HFFc6 (cell line): ENCODE measurements around the gene DMAC2. TPM values are rescaled to one million over a fixed set of nuclear protein-coding genes. Genes with fewer than 3 reads are reported as not detected.
A peak's percentile ranks its signal among the peaks of the same experiment; 100 is the strongest.
"Not testable (repeated sequence)": the region's sequence is repeated elsewhere in the genome, so short reads cannot be mapped to it uniquely, and the experiment has no call there.

Experiments
- DNase-seq: peaks from one replicate; pipeline ENCODE4 v3.0.0-alpha.2; 2018
- H3K27ac Mint-ChIP-seq: 2 replicates; pipeline ENCODE4 v1.8.0; 2020; ENCODE audit warnings: mild to moderate bottlenecking, mixed read lengths
- H3K27me3 Mint-ChIP-seq: 2 replicates; pipeline ENCODE4 v1.8.0; 2021; ENCODE audit warnings: mild to moderate bottlenecking, moderate library complexity, mixed read lengths; ENCODE audit not compliant: insufficient read depth
- H3K36me3 Mint-ChIP-seq: 2 replicates; pipeline ENCODE4 v1.8.0; 2021; ENCODE audit warnings: low read depth, mixed read lengths
- H3K4me1 Mint-ChIP-seq: 2 replicates; pipeline ENCODE4 v1.8.0; 2020; ENCODE audit warnings: low read depth, mixed read lengths
- H3K4me3 Mint-ChIP-seq: 2 replicates; pipeline ENCODE4 v1.8.0; 2020; ENCODE audit warnings: mild to moderate bottlenecking, moderate library complexity, mixed read lengths
- H3K9me3 Mint-ChIP-seq: 2 replicates; pipeline ENCODE4 v1.8.0; 2020; ENCODE audit warnings: mild to moderate bottlenecking, mixed read lengths
- CTCF ChIP-seq: fragments of 200-600 bp; sonication (generic); IDR thresholded peaks from 2 replicates; pipeline ENCODE4 v1.5.0; 2021; ENCODE audit warnings: antibody characterized with exemption, mild to moderate bottlenecking
- long read RNA-seq: library from polyadenylated mRNA; unstranded; transcript quantifications from one replicate; pipeline ENCODE4 v2.0.0, GENCODE V29; 2019
- total RNA-seq, 6 experiments: library from RNA; stranded (reverse); fragmentation: NEBNext Ultra II Directional; extraction: Animal tissue kit (Norgen Biotek cat#: 25700); gene quantifications; 2 replicates in 1 of 6; 3 replicates in 5 of 6; pipeline ENCODE4 v1.2.3, GENCODE V29; 2021

DMAC2 gene
- 10 to 100 TPM; 42.8 to 52.2 (median 46.3) TPM for total RNA-seq
- long read RNA-seq, transcript DMAC2-201 (6 exons, 1,692 nt), result major isoform, 39 of 71 reads
- long read RNA-seq, transcript DMAC2-210 (5 exons, 1,622 nt), result minor isoform, 7 of 71 reads
- long read RNA-seq, transcript DMAC2-208 (5 exons, 979 nt), result minor isoform, 7 of 71 reads
- long read RNA-seq, partial matches to known transcripts, result 7 of 71 reads
- long read RNA-seq, other reads (novel, unspliced or antisense), result 5 of 71 reads

GRCh38 chr19:41439441-41440222 lies at the start of gene DMAC2:
Gene DMAC2 (minus strand): TSS chr19:41439912. CDS start chr19:41439899, 13 bp downstream.
- Mint-ChIP-seq H3K36me3 (peaks cover 11% of the 10 kb centered on the region; the same call in 1 of the 2 replicates), H3K4me3 (no peak within 1 kb of the TSS), H3K27me3 (peaks cover 13% of the 10 kb centered on the region), H3K9me3 (no peaks in the 10 kb centered on the region), H3K4me1 (peaks cover 10% of the 10 kb centered on the region; the same call in 1 of the 2 replicates), H3K27ac (no peak within 1 kb of the TSS)
- TF ChIP-seq CTCF, result peak; percentile 63
- DNase-seq, result peak; percentile 92

- H3K27me3 Mint-ChIP-seq, result peaks cover 16% of the 10 kb centered on the region
- H3K9me3 Mint-ChIP-seq, H3K27ac Mint-ChIP-seq, H3K4me1 Mint-ChIP-seq, H3K4me3 Mint-ChIP-seq, H3K36me3 Mint-ChIP-seq, DNase-seq: not testable (repeated sequence)
Observed at GRCh38 chr19:41486953-41487352, 47.2 kb upstream of the DMAC2 start.

- Mint-ChIP-seq H3K4me3 (no peak overlapping the region), H3K36me3 (no peaks in the 10 kb centered on the region), H3K4me1 (no peaks in the 10 kb centered on the region), H3K27ac (no peak overlapping the region), H3K27me3 (peaks cover 18% of the 10 kb centered on the region), H3K9me3 (peaks cover 4% of the 10 kb centered on the region; the same call in 1 of the 2 replicates)
- DNase-seq, result no peak
- no peak for TF ChIP-seq CTCF
Observed at GRCh38 chr19:41484822-41485221, 45.1 kb upstream of the DMAC2 start.

- Mint-ChIP-seq H3K36me3 (no peaks in the 10 kb centered on the region), H3K27ac (no peak overlapping the region), H3K27me3 (peaks cover 19% of the 10 kb centered on the region), H3K4me1 (no peaks in the 10 kb centered on the region), H3K4me3 (no peak overlapping the region), H3K9me3 (no peaks in the 10 kb centered on the region)
- no peak for DNase-seq
- no peak for TF ChIP-seq CTCF
Observed at GRCh38 chr19:41480336-41480735, 40.6 kb upstream of the DMAC2 start.

GRCh38 chr19:41479757-41480191 lies 40.1 kb upstream of the DMAC2 start:
- no peaks in the 10 kb centered on the region for H3K4me1 Mint-ChIP-seq
- H3K27me3 Mint-ChIP-seq, result peaks cover 13% of the 10 kb centered on the region
- H3K9me3 Mint-ChIP-seq, result no peaks in the 10 kb centered on the region
- TF ChIP-seq CTCF, result no peak
- no peaks in the 10 kb centered on the region for H3K36me3 Mint-ChIP-seq
- no peak overlapping the region for H3K4me3 Mint-ChIP-seq
- no peak for DNase-seq
- no peak overlapping the region for H3K27ac Mint-ChIP-seq
